ENCODE results near the gene ATXN7L3.

ATXN7L3 gene

GRCh38 chr17:44174427-44174826 is 25.3 kb downstream of the ATXN7L3 start:
- Histone ChIP-seq H3K4me1 (ENCODE audit: control insufficient read depth, insufficient read depth, low read length) (peaks cover 3% of the 10 kb centered on the region; the same call in 1 of the 2 replicates), H3K9me3 (ENCODE audit: control insufficient read depth, insufficient read depth, low read depth, low read length) (no peaks in the 10 kb centered on the region), H3K27ac (ENCODE audit: extremely low read depth, low read depth, low read length) (no peak overlapping the region), H3K36me3 (ENCODE audit: control insufficient read depth in 2 of 2, insufficient read depth in 1 of 2, low read length in 2 of 2) (peaks cover 9 to 33% of the 10 kb centered on the region in 2 experiments; a peak in 2 of 3 replicates), H3K4me3 (ENCODE audit: low read depth, low read length) (no peak overlapping the region)
- no peak for TF ChIP-seq ZNF488 (tag by site-specific recombination; IDR thresholded peaks at IDR 0.05)
- TF ChIP-seq, protein P1, sequence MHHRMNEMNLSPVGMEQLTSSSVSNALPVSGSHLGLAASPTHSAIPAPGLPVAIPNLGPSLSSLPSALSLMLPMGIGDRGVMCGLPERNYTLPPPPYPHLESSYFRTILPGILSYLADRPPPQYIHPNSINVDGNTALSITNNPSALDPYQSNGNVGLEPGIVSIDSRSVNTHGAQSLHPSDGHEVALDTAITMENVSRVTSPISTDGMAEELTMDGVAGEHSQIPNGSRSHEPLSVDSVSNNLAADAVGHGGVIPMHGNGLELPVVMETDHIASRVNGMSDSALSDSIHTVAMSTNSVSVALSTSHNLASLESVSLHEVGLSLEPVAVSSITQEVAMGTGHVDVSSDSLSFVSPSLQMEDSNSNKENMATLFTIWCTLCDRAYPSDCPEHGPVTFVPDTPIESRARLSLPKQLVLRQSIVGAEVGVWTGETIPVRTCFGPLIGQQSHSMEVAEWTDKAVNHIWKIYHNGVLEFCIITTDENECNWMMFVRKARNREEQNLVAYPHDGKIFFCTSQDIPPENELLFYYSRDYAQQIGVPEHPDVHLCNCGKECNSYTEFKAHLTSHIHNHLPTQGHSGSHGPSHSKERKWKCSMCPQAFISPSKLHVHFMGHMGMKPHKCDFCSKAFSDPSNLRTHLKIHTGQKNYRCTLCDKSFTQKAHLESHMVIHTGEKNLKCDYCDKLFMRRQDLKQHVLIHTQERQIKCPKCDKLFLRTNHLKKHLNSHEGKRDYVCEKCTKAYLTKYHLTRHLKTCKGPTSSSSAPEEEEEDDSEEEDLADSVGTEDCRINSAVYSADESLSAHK (tag by site-specific recombination; IDR thresholded peaks at IDR 0.05): 0 out of 2 replicates have a peak, but pooled peaks have one; percentile 40
- ChIA-PET CTCF (interaction anchor here (0.7 to 1.2 kb wide), 2 partner anchors 24 to 176 kb away, joined by 3 read pairs; no protein-coding TSS in a partner anchor), POLR2A (interaction anchor here (0.7 to 1.9 kb wide), 3 partner anchors 12 to 153 kb away, joined by 3 to 4 read pairs (median 4); no protein-coding TSS in a partner anchor)

DNA sequence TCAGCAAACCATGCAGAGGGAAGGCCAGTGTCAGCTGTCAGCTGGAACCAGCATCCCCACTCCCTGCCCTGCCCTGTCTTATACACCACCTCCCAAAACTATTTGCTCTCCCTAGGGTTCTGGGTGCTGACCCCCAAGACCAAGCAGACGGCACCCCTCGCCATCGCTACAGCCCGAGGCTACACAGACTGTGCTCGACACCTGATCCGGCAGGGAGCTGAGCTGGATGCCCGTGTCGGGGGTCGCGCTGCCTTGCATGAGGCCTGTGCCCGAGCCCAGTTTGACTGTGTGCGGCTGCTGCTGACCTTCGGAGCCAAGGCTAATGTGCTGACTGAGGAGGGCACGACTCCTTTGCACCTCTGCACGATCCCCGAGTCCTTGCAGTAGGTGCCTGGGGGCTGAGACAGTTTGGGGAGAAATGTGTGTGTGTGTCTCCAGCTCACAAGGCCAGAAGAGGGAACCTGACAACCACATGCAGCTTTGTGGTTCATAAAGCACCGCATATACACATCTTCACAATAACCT is 27.7 kb downstream of the ATXN7L3 start:
- peaks cover 6% of the 10 kb centered on the region; the same call in 1 of the 2 replicates for H3K4me1 ChIP-seq (ENCODE audit: control insufficient read depth, insufficient read depth, low read length)
- no peaks in the 10 kb centered on the region for H3K9me3 ChIP-seq (ENCODE audit: control insufficient read depth, insufficient read depth, low read depth, low read length)
- POLR2A ChIA-PET: interaction anchor here (0.6 to 3.1 kb wide), 4 partner anchors 14 to 173 kb away, joined by 3 to 19 read pairs (median 3); partner anchors contain the start of genes GRN, LSM12 and TMUB2
- H3K4me3 ChIP-seq (ENCODE audit: low read depth, low read length): no peak overlapping the region
- CTCF ChIA-PET: interaction anchor here (0.6 to 1.5 kb wide), 9 partner anchors 13 to 351 kb away, joined by 3 to 5 read pairs (median 3); no protein-coding TSS in a partner anchor
- H3K27ac ChIP-seq (ENCODE audit: extremely low read depth, low read depth, low read length): no peak overlapping the region
- H3K36me3 ChIP-seq (ENCODE audit: control insufficient read depth in 2 of 2, insufficient read depth in 1 of 2, low read length in 2 of 2): peaks cover 6 to 12% of the 10 kb centered on the region in 2 experiments; a peak in 2 of 3 replicates
- TF ChIP-seq GLIS2 (tag by site-specific recombination; IDR thresholded peaks at IDR 0.05) (peak; percentile 18; the same call in 1 of the 2 replicates), ZSCAN30 (tag by site-specific recombination; IDR thresholded peaks at IDR 0.05) (no peak), ZNF600 (tag by site-specific recombination; IDR thresholded peaks at IDR 0.05) (peak; percentile 21; the same call in 1 of the 2 replicates)

GRCh38 chr17:44170499-44171201 is 29.0 kb downstream of the ATXN7L3 start, which contains the start of gene ASB16:
Gene ASB16 (plus strand): TSS chr17:44170704. CDS start chr17:44170790, 86 bp downstream.
- TF ChIP-seq SCRT2 (tag by site-specific recombination; IDR thresholded peaks at IDR 0.05) (peak; percentile 52), ZNF501 (tag by site-specific recombination; IDR thresholded peaks at IDR 0.05) (no peak), PRDM6 (tag by site-specific recombination; IDR thresholded peaks at IDR 0.05) (no peak), ZNF664 (tag by site-specific recombination; IDR thresholded peaks at IDR 0.05) (no peak)
- Histone ChIP-seq H3K36me3 (ENCODE audit: control insufficient read depth in 2 of 2, insufficient read depth in 1 of 2, low read length in 2 of 2) (peaks cover 0 to 3% of the 10 kb centered on the region in 2 experiments; a peak in 2 of 3 replicates), H3K27ac (ENCODE audit: extremely low read depth, low read depth, low read length) (no peak within 1 kb of the TSS), H3K9me3 (ENCODE audit: control insufficient read depth, insufficient read depth, low read depth, low read length) (no peaks in the 10 kb centered on the region), H3K4me3 (ENCODE audit: low read depth, low read length) (no peak within 1 kb of the TSS), H3K4me1 (ENCODE audit: control insufficient read depth, insufficient read depth, low read length) (peaks cover 6% of the 10 kb centered on the region; the same call in 1 of the 2 replicates)
- CTCF ChIA-PET: interaction anchor here (0.6 to 3.4 kb wide), 8 partner anchors 12 to 1108 kb away, joined by 3 to 20 read pairs (median 4); no protein-coding TSS in a partner anchor
- POLR2A ChIA-PET: interaction anchor here (0.5 to 3.1 kb wide), 6 partner anchors 15 to 1762 kb away, joined by 3 to 19 read pairs (median 6); partner anchors contain the start of genes HDAC5 and TMUB2
